Neural progenitor cell (in vitro differentiated cells): Measurements from ENCODE around the gene RECK.

Source experiments
- CTCF ChIP-seq: fragments of 200-600 bp; sonication (generic); IDR thresholded peaks from 2 replicates; pipeline ENCODE4 v1.5.1; 2017; ENCODE audit warnings: antibody characterized with exemption, mild to moderate bottlenecking
- EZH2 ChIP-seq: fragments of 200-600 bp; sonication (generic); IDR thresholded peaks from 2 replicates; pipeline ENCODE4 v1.6.1; 2017; ENCODE audit warnings: antibody characterized with exemption, mild to moderate bottlenecking, moderate library complexity

GRCh38 chr9:36037549-36038122 is 923 bp downstream of the RECK start:
- TF ChIP-seq CTCF (no peak), EZH2 (no peak)
